22Rv1 (cell line): ENCODE data around the gene TENT4A.

ENCODE experiments used
- ZFX ChIP-seq: fragments of 450-650 bp; IDR thresholded peaks from 2 replicates; pipeline ENCODE4 v1.6.1; 2017; ENCODE audit warnings: antibody characterized with exemption, borderline replicate concordance
- TF ChIP-seq, protein P1 (sequence below): fragments of 450-650 bp; IDR thresholded peaks from 2 replicates; pipeline ENCODE4 v1.5.1; 2017; ENCODE audit warnings: mild to moderate bottlenecking

DNA sequence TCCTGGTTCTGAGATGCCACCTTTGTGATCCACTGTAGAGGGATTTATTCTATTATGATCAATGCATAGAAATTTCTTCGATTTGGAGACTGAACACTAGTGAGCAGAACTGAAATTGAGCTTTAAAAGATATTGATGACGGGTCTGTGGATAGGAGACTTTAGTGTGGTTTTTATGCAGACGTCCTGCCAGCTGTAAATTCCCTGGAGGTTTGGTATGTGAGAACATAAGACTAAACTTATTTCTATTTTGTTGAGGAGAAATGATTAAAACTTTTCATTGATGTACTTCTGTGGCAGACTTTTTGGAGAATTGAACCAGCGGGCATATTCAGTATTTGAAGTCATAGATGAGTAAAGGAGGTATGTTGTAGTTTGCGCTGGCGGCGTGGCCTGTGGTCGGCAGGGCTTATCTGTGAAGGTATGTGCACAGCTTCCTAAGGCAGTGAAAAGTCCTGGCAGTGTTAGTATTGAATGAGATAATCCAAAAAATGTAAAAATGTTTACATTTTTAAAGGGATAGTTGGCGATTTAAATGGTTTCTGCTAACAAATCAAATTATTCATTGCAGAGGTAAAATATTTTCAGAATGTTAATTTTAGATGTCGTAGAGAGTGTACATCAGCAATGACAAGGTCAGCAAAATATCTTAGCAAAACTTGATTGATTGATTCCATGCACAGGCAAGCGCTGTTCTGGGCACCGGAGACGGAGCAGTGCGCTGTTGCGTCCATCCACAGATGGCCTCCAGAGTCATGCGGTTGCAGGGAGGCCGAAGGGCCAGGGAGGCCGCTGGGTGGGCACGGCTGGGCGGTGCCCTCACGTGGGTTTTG is 20.4 kb downstream of the TENT4A start:
- TF ChIP-seq, protein P1, sequence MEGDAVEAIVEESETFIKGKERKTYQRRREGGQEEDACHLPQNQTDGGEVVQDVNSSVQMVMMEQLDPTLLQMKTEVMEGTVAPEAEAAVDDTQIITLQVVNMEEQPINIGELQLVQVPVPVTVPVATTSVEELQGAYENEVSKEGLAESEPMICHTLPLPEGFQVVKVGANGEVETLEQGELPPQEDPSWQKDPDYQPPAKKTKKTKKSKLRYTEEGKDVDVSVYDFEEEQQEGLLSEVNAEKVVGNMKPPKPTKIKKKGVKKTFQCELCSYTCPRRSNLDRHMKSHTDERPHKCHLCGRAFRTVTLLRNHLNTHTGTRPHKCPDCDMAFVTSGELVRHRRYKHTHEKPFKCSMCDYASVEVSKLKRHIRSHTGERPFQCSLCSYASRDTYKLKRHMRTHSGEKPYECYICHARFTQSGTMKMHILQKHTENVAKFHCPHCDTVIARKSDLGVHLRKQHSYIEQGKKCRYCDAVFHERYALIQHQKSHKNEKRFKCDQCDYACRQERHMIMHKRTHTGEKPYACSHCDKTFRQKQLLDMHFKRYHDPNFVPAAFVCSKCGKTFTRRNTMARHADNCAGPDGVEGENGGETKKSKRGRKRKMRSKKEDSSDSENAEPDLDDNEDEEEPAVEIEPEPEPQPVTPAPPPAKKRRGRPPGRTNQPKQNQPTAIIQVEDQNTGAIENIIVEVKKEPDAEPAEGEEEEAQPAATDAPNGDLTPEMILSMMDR = no peak
- TF ChIP-seq ZFX = no peak
